IMR-90 (cell line): ENCODE data around the gene TM2D1. TPM values are rescaled to one million over a fixed set of nuclear protein-coding genes. Genes with fewer than 3 reads are reported as not detected.

ENCODE experiments used
- ATAC-seq: fragments of 200-7000 bp; cut with Tn5 transposase; 2 replicates; pipeline ENCODE4 v1.9.1; 2020; ENCODE audit warnings: low read depth, mild to moderate bottlenecking, moderate library complexity
- BruUV-seq: library from RNA; stranded (reverse); fragments of 400-500 nt; replicated peaks from 2 replicates; lab custom pipeline; 2021; lab: Mats Ljungman, UMichigan
- CTCF ChIA-PET: fragments of 300-600 bp; formaldehyde crosslinking; extraction: SDS; loops from one replicate; lab custom pipeline; 2021; ENCODE audit warnings: antibody characterized with exemption; lab: Yijun Ruan, JAX
- POLR2A ChIA-PET: fragments of 300-600 bp; sonication (Branson Sonifier 250); formaldehyde crosslinking; loops from one replicate; lab custom pipeline; 2022; ENCODE audit warnings: antibody characterized with exemption; ENCODE audit not compliant: unreplicated experiment; lab: Charles Lee
- DNase-seq: peaks from one replicate; pipeline ENCODE4 v3.0.0; 2013
- H2AFZ ChIP-seq: replicated peaks from 2 replicates; pipeline ENCODE3; 2013; ENCODE audit warnings: low read length, mild to moderate bottlenecking; ENCODE audit not compliant: poor library complexity
- H2AK5ac ChIP-seq: 2 replicates; pipeline ENCODE4 v1.6.1; 2013; ENCODE audit warnings: low read depth, low read length, inconsistent platforms
- H2AK9ac ChIP-seq: replicated peaks from 2 replicates; pipeline ENCODE3; 2013; ENCODE audit warnings: mild to moderate bottlenecking, low read depth, low read length, moderate library complexity; ENCODE audit not compliant: poor library complexity
- H2BK120ac ChIP-seq: 2 replicates; pipeline ENCODE4 v1.6.1; 2013; ENCODE audit warnings: low read depth, low read length, inconsistent platforms
- H2BK15ac ChIP-seq: 3 replicates; pipeline ENCODE4 v1.6.1; 2013; ENCODE audit warnings: low read depth, low read length, inconsistent platforms
- H2BK20ac ChIP-seq: 2 replicates; pipeline ENCODE4 v1.6.1; 2013; ENCODE audit warnings: low read depth, mild to moderate bottlenecking, inconsistent platforms, low read length, moderate library complexity
- H2BK5ac ChIP-seq: 2 replicates; pipeline ENCODE4 v1.6.1; 2013; ENCODE audit warnings: mild to moderate bottlenecking, low read depth, low read length, inconsistent platforms; ENCODE audit not compliant: poor library complexity, severe bottlenecking
- H3K14ac ChIP-seq: replicated peaks from 2 replicates; pipeline ENCODE4 v1.6.1; 2013; ENCODE audit warnings: low read depth, low read length, inconsistent platforms
- H3K18ac ChIP-seq: 2 replicates; pipeline ENCODE4 v1.6.1; 2013; ENCODE audit warnings: low read depth, low read length, control low read depth
- H3K23ac ChIP-seq: 2 replicates; pipeline ENCODE4 v1.6.1; 2013; ENCODE audit warnings: low read depth, low read length, inconsistent platforms
- H3K27ac ChIP-seq: 2 replicates; pipeline ENCODE4 v1.5.1; 2013; ENCODE audit warnings: mild to moderate bottlenecking, control low read depth, low read length; ENCODE audit not compliant: insufficient read depth
- H3K27me3 ChIP-seq: 2 replicates; pipeline ENCODE4 v1.6.1; 2013; ENCODE audit warnings: low read length; ENCODE audit not compliant: control insufficient read depth, insufficient read depth
- H3K36me3 ChIP-seq: 2 replicates; pipeline ENCODE4 v1.6.1; 2013; ENCODE audit warnings: low read length, mixed read lengths; ENCODE audit not compliant: control insufficient read depth, insufficient read depth
- H3K4ac ChIP-seq: 2 replicates; pipeline ENCODE4 v1.6.1; 2013; ENCODE audit warnings: low read depth, low read length, inconsistent platforms
- H3K4me1 ChIP-seq: 2 replicates; pipeline ENCODE4 v1.6.1; 2013; ENCODE audit warnings: low read length, mixed read lengths; ENCODE audit not compliant: control insufficient read depth, insufficient read depth
- H3K4me2 ChIP-seq: 2 replicates; pipeline ENCODE4 v1.6.1; 2013; ENCODE audit warnings: low read depth, mild to moderate bottlenecking, control low read depth, low read length, moderate library complexity
- H3K4me3 ChIP-seq: 2 replicates; pipeline ENCODE4 v1.5.1; 2013; ENCODE audit warnings: low read depth, mild to moderate bottlenecking, control low read depth, low read length, moderate library complexity; ENCODE audit not compliant: insufficient read depth
- H3K56ac ChIP-seq: 2 replicates; pipeline ENCODE4 v1.6.1; 2013; ENCODE audit warnings: low read length, inconsistent platforms; ENCODE audit not compliant: insufficient read depth; ENCODE audit errors: extremely low read depth
- H3K79me1 ChIP-seq, 2 experiments: 2 replicates each; pipeline ENCODE4 v1.6.1; 2013; ENCODE audit warnings: low read length in 2 of 2, inconsistent platforms in 1 of 2, low read depth in 1 of 2
- H3K9ac ChIP-seq: 2 replicates; pipeline ENCODE4 v1.6.1; 2013; ENCODE audit warnings: low read depth, low read length, control low read depth
- H3K9me1 ChIP-seq: 2 replicates; pipeline ENCODE4 v1.6.1; 2013; ENCODE audit warnings: low read length, inconsistent platforms; ENCODE audit not compliant: insufficient read depth
- H3K9me3 ChIP-seq: 2 replicates; pipeline ENCODE4 v1.6.1; 2013; ENCODE audit warnings: low read length; ENCODE audit not compliant: control insufficient read depth, insufficient read depth
- H4K20me1 ChIP-seq: 2 replicates; pipeline ENCODE4 v1.6.1; 2013; ENCODE audit warnings: low read length, inconsistent platforms; ENCODE audit not compliant: insufficient read depth
- H4K5ac ChIP-seq: 2 replicates; pipeline ENCODE4 v1.6.1; 2013; ENCODE audit warnings: mild to moderate bottlenecking, low read depth, low read length, control low read depth
- H4K8ac ChIP-seq, 2 experiments: 2 replicates each; pipeline ENCODE4 v1.6.1; 2013; ENCODE audit warnings: low read depth in 2 of 2, low read length in 2 of 2, control low read depth in 1 of 2, inconsistent platforms in 1 of 2
- H4K91ac ChIP-seq: 2 replicates; pipeline ENCODE4 v1.6.1; 2013; ENCODE audit warnings: low read depth, low read length, inconsistent platforms; ENCODE audit not compliant: insufficient read depth
- CEBPB ChIP-seq: IDR thresholded peaks from 2 replicates; pipeline ENCODE4 v1.6.1; 2012; ENCODE audit warnings: low read depth, low read length, improper control_type of control experiment
- CHD1 ChIP-seq: IDR thresholded peaks from 2 replicates; pipeline ENCODE4 v1.6.1; 2012; ENCODE audit warnings: low read depth, low read length, improper control_type of control experiment
- ELK1 ChIP-seq: fragments of 150-350 bp; IDR thresholded peaks from 2 replicates; pipeline ENCODE4 v1.6.1; 2016; ENCODE audit warnings: low read depth, mild to moderate bottlenecking, low read length, moderate library complexity, borderline replicate concordance
- MXI1 ChIP-seq: IDR thresholded peaks from 2 replicates; pipeline ENCODE4 v1.6.1; 2012; ENCODE audit warnings: low read depth, mild to moderate bottlenecking, low read length, moderate library complexity, borderline replicate concordance
- RAD21 ChIP-seq: IDR thresholded peaks from 2 replicates; pipeline ENCODE4 v1.6.1; 2012; ENCODE audit warnings: low read length, improper control_type of control experiment
- SMC3 ChIP-seq: fragments of 150-350 bp; IDR thresholded peaks from 2 replicates; pipeline ENCODE4 v1.6.1; 2016; ENCODE audit warnings: low read depth, mild to moderate bottlenecking, antibody characterized with exemption, low read length, moderate library complexity
- WGBS, 2 experiments: methylation state at CpG; one replicate each; pipeline versions ENCODE4 v1.1.5 to v1.1.7; 2013; ENCODE audit warnings: missing lambda C conversion rate in 2 of 2; ENCODE audit not compliant: insufficient read length in 1 of 2; ENCODE audit errors: extremely low coverage in 2 of 2; 5-methylcytosine and 5-hydroxymethylcytosine counted together
- dilution Hi-C: fragments of 300-500 bp; cut with HindIII; formaldehyde crosslinking; loops from one replicate; pipeline ENCODE4 v1.14.3; 2018; ENCODE audit warnings: low sequenced_read_pairs; ENCODE audit not compliant: unreplicated experiment
- in situ Hi-C: fragments of 300-500 bp; cut with MboI; formaldehyde crosslinking; loops from 3 replicates; pipeline ENCODE4 v1.14.3; 2019; ENCODE audit warnings: low sequenced_read_pairs, inconsistent platforms, mixed read lengths
- intact Hi-C: fragments of 100-400 bp; cut with micrococcal nuclease; formaldehyde crosslinking; loops from 2 replicates; pipeline ENCODE4 v1.10.0; 2022
- polyA plus RNA-seq, 3 experiments: library from polyadenylated mRNA; depleted of rRNA; stranded (reverse); fragments of >200 nt; gene quantifications; 2 replicates each; pipeline ENCODE4 v1.2.3, GENCODE V29; 2012; ENCODE audit warnings: low replicate concordance in 1 of 3
- total RNA-seq: library from RNA; depleted of rRNA; stranded (reverse); fragments of >200 nt; gene quantifications from 2 replicates; pipeline ENCODE4 v1.2.3, GENCODE V29; 2012

TM2D1 gene
- total and polyA plus RNA-seq, 2 of the 4 experiments (the other 2 are of a cell fraction), result 14.3 to 32.7 TPM

GRCh38 chr1:61682891-61683290, 42.0 kb downstream of the TM2D1 start:
- no peak overlapping the region for H3K4me2 ChIP-seq
- H2AK5ac ChIP-seq, result no peak overlapping the region
- no peak overlapping the region for H3K14ac ChIP-seq
- DNase-seq (no peak), ATAC-seq (no peak)
- H3K9me3 ChIP-seq, result no peaks in the 10 kb centered on the region
- H3K4me1 ChIP-seq, result no peaks in the 10 kb centered on the region
- no peaks in the 10 kb centered on the region for H3K79me1 ChIP-seq
- H3K23ac ChIP-seq, result no peak overlapping the region
- H3K56ac ChIP-seq, result no peak overlapping the region
- H3K18ac ChIP-seq, result no peak overlapping the region
- no TSS peak for BruUV-seq
- H3K27me3 ChIP-seq, result no peaks in the 10 kb centered on the region
- in situ Hi-C loops, result no loop called here
- no peak overlapping the region for H2AFZ ChIP-seq
- no peak for TF ChIP-seq RAD21
- TF ChIP-seq ELK1, result no peak
- no peak for TF ChIP-seq CEBPB
- no peak for TF ChIP-seq SMC3
- TF ChIP-seq MXI1, result no peak
- no peak for TF ChIP-seq CHD1
- H2BK5ac ChIP-seq, result no peak overlapping the region
- 0 out of 2 replicates have a peak, but pooled peaks cover 5% of the 10 kb centered on the region for H3K9me1 ChIP-seq
- no peak overlapping the region for H3K4me3 ChIP-seq
- no peak overlapping the region for H3K27ac ChIP-seq
- ChIA-PET CTCF (interaction anchor here (0.6 to 1.0 kb wide), 2 partner anchors 9 to 86 kb away, joined by 3 to 4 read pairs; no protein-coding TSS in a partner anchor), POLR2A (no interaction called here)
- H4K5ac ChIP-seq, result no peak overlapping the region
- H3K4ac ChIP-seq, result no peak overlapping the region
- dilution Hi-C loops, result no loop called here
- peaks cover 12% of the 10 kb centered on the region; the same call in 1 of the 2 replicates for H3K36me3 ChIP-seq
- no peak overlapping the region for H4K8ac ChIP-seq
- intact Hi-C loops, result no loop called here
- H4K91ac ChIP-seq, result no peak overlapping the region
- no peak overlapping the region for H2BK120ac ChIP-seq
- H2BK20ac ChIP-seq, result no peak overlapping the region
- no peak overlapping the region for H2BK15ac ChIP-seq
- WGBS, 2 experiments, result no CpG with 5 or more reads among the region's 3 CpGs
- H4K20me1 ChIP-seq, result no peaks in the 10 kb centered on the region; the same call in 1 of the 2 replicates
- H3K9ac ChIP-seq, result no peak overlapping the region
- H2AK9ac ChIP-seq, result no peak overlapping the region
